B cell (primary cell): ENCODE data around the gene TMBIM6. TPM values are rescaled to one million over a fixed set of nuclear protein-coding genes. Genes with fewer than 3 reads are reported as not detected.

ENCODE experiments used
- ATAC-seq: fragments of 200-7000 bp; cut with Tn5 transposase; one replicate; pipeline ENCODE4 v1.10.0; 2021; ENCODE audit warnings: low read depth, mild to moderate bottlenecking, moderate number of reproducible peaks, moderate library complexity
- CTCF ChIA-PET: fragments of 350-600 bp; sonication (Branson Sonifier 250); formaldehyde crosslinking; loops from one replicate; lab custom pipeline; 2021; ENCODE audit warnings: antibody characterized with exemption, inconsistent platforms; lab: Charles Lee
- POLR2A ChIA-PET: fragments of 350-600 bp; sonication (Branson Sonifier 250); formaldehyde crosslinking; loops from one replicate; lab custom pipeline; 2021; ENCODE audit warnings: antibody characterized with exemption; lab: Charles Lee
- DNase-seq: peaks from one replicate; pipeline ENCODE4 v3.0.0; 2013
- H2AFZ ChIP-seq: 2 replicates; pipeline ENCODE4 v1.6.1; 2012; ENCODE audit warnings: mild to moderate bottlenecking, low read depth, low read length; ENCODE audit not compliant: insufficient read depth, poor library complexity, severe bottlenecking
- H3K27ac ChIP-seq, 2 donors: 1 replicate in 1 of 2; 2 replicates in 1 of 2; pipeline ENCODE4 v1.5.1; 2012 to 2013; ENCODE audit warnings: low read length in 2 of 2, mild to moderate bottlenecking in 2 of 2, moderate library complexity in 1 of 2
- H3K27me3 ChIP-seq, 4 experiments: fragments of 200-600 bp in 1 of 4; sonication (generic) in 1 of 4; replicated peaks in 1 of 4; 1 replicate in 2 of 4; 2 replicates in 2 of 4; pipeline versions ENCODE4 v1.6.1 to v1.7.0; 2013 to 2016; ENCODE audit warnings: low read length in 3 of 4, mild to moderate bottlenecking in 2 of 4, mixed read lengths in 1 of 4, moderate library complexity in 1 of 4; ENCODE audit not compliant: insufficient read depth in 4 of 4, control insufficient read depth in 3 of 4; ENCODE audit errors: control extremely low read depth in 1 of 4
- H3K36me3 ChIP-seq, 2 experiments: replicated peaks in 1 of 2; 1 replicate in 1 of 2; 2 replicates in 1 of 2; pipeline versions ENCODE4 v1.6.1 to v1.7.1; 2013; ENCODE audit warnings: low read length in 1 of 2; ENCODE audit not compliant: insufficient read depth in 2 of 2, control insufficient read depth in 1 of 2; ENCODE audit errors: control extremely low read depth in 1 of 2, extremely low read depth in 1 of 2
- H3K4me1 ChIP-seq, 2 donors: fragments of 200-600 bp in 1 of 2; sonication (generic) in 1 of 2; 1 replicate in 1 of 2; 2 replicates in 1 of 2; pipeline versions ENCODE4 v1.5.1 to v1.6.1; 2013 to 2017; ENCODE audit warnings: low read length in 2 of 2; ENCODE audit not compliant: control insufficient read depth in 2 of 2, insufficient read depth in 2 of 2
- H3K4me2 ChIP-seq: replicated peaks from 2 replicates; pipeline ENCODE3; 2012; ENCODE audit warnings: mild to moderate bottlenecking, low read depth, low read length; ENCODE audit not compliant: poor library complexity, severe bottlenecking
- H3K4me3 ChIP-seq, 5 experiments: fragments of 200-600 bp in 1 of 5; sonication (generic) in 1 of 5; 1 replicate in 3 of 5; 2 replicates in 2 of 5; pipeline versions ENCODE4 v1.5.1 to v1.7.0; 2011 to 2016; ENCODE audit warnings: low read length in 4 of 5, mild to moderate bottlenecking in 4 of 5, low read depth in 2 of 5, control low read depth in 1 of 5, moderate library complexity in 1 of 5; ENCODE audit not compliant: insufficient read depth in 1 of 5; ENCODE audit errors: control extremely low read depth in 1 of 5, extremely low read depth in 1 of 5
- H3K79me2 ChIP-seq: fragments of 200-600 bp; sonication (generic); one replicate; pipeline ENCODE4 v1.6.0; 2016; ENCODE audit warnings: low read length; ENCODE audit not compliant: control insufficient read depth, insufficient read depth
- H3K9ac ChIP-seq: fragments of 200-600 bp; sonication (generic); 2 replicates; pipeline ENCODE4 v1.6.1; 2017; ENCODE audit warnings: mild to moderate bottlenecking, low read length, moderate library complexity
- H3K9me3 ChIP-seq, 3 donors: one replicate each; pipeline versions ENCODE4 v1.6.1 to v1.7.1; 2013; ENCODE audit warnings: low read length in 2 of 3; ENCODE audit not compliant: control insufficient read depth in 2 of 3, insufficient read depth in 1 of 3; ENCODE audit errors: control extremely low read depth in 1 of 3
- H4K20me1 ChIP-seq: 2 replicates; pipeline ENCODE4 v1.6.0; 2012; ENCODE audit warnings: mild to moderate bottlenecking, low read length; ENCODE audit not compliant: insufficient read depth, control insufficient read depth, poor library complexity, severe bottlenecking
- H3K27ac Mint-ChIP-seq: one replicate; pipeline ENCODE4 v1.8.0; 2021; ENCODE audit warnings: mixed read lengths
- H3K27me3 Mint-ChIP-seq: one replicate; pipeline ENCODE4 v1.8.0; 2021; ENCODE audit warnings: mixed read lengths
- H3K4me1 Mint-ChIP-seq: one replicate; pipeline ENCODE4 v1.8.0; 2021; ENCODE audit warnings: mixed read lengths
- H3K4me3 Mint-ChIP-seq: one replicate; pipeline ENCODE4 v1.8.0; 2021; ENCODE audit warnings: mixed read lengths
- H3K9me3 Mint-ChIP-seq: one replicate; pipeline ENCODE4 v1.8.0; 2022; ENCODE audit warnings: mixed read lengths; ENCODE audit not compliant: insufficient read depth
- CTCF ChIP-seq: fragments of 200-600 bp; IDR thresholded peaks from one replicate; pipeline ENCODE4 v1.8.0; 2022; ENCODE audit warnings: antibody characterized with exemption, mild to moderate bottlenecking
- EZH2 ChIP-seq: IDR thresholded peaks from 2 replicates; pipeline ENCODE4 v1.6.1; 2012; ENCODE audit warnings: borderline replicate concordance, low read depth, mild to moderate bottlenecking, moderate library complexity, low read length; ENCODE audit not compliant: insufficient read depth, poor library complexity, severe bottlenecking
- WGBS: methylation state at CpG from one replicate; pipeline ENCODE4 v1.1.5; 2013; ENCODE audit warnings: missing lambda C conversion rate; ENCODE audit not compliant: insufficient coverage; 5-methylcytosine and 5-hydroxymethylcytosine counted together
- intact Hi-C: fragments of 100-400 bp; cut with micrococcal nuclease; formaldehyde crosslinking; loops from one replicate; pipeline ENCODE4 v1.10.0; 2022
- polyA plus RNA-seq: library from polyadenylated mRNA; depleted of rRNA; stranded (reverse); fragments of >200 nt; gene quantifications from 2 replicates; pipeline ENCODE4 v1.2.3, GENCODE V29; 2012
- total RNA-seq, 2 donors: library from RNA; stranded (reverse); fragments of 120-200 nt in 1 of 2; gene quantifications; 1 replicate in 1 of 2; 2 replicates in 1 of 2; pipeline versions ENCODE4 v1.2.3 to v1.2.4, GENCODE V29; 2013 to 2022

Gene TMBIM6
- total and polyA plus RNA-seq, 2 donors (not counting 1 experiment from before 2014, with no cell fraction given): 178 to 336 TPM

- no peak overlapping the region for H3K27ac Mint-ChIP-seq
- POLR2A ChIA-PET: interaction anchor here (0.6 kb wide), 1 partner anchor 183 kb away, joined by 9 read pairs; no protein-coding TSS in a partner anchor
- intact Hi-C loops: no loop called here
- Histone ChIP-seq H3K4me3 (no peak overlapping the region), H3K9ac (no peak overlapping the region), H3K79me2 (peaks cover 7% of the 10 kb centered on the region), H2AFZ (no peak overlapping the region), H3K9me3 (no peaks in the 10 kb centered on the region), H3K27me3 (no peaks in the 10 kb centered on the region), H3K4me2 (no peak overlapping the region), H3K36me3 (peaks cover 0 to 16% of the 10 kb centered on the region in 2 experiments), H3K4me1 (no peaks in the 10 kb centered on the region), H4K20me1 (peaks cover 5% of the 10 kb centered on the region), H3K27ac (no peak overlapping the region)
- H3K9me3 Mint-ChIP-seq: no peaks in the 10 kb centered on the region
- CTCF ChIA-PET: interaction anchor here (1.6 kb wide), 1 partner anchor 28 kb away, joined by 4 read pairs; no protein-coding TSS in a partner anchor
- DNase-seq: no peak
- no peak for TF ChIP-seq EZH2
- no peak for TF ChIP-seq CTCF
- WGBS: 96% methylated on average over 5 of the region's 5 CpGs
- no peaks in the 10 kb centered on the region for H3K4me1 Mint-ChIP-seq
- H3K4me3 Mint-ChIP-seq: no peak overlapping the region
- no peak for ATAC-seq
- no peaks in the 10 kb centered on the region for H3K27me3 Mint-ChIP-seq
These were observed 64.1 kb downstream of the TMBIM6 start for GRCh38 chr12:49805409-49805808.

GRCh38 chr12:49806321-49806813 lies 65.0 kb downstream of the TMBIM6 start:
- Mint-ChIP-seq H3K27me3 (no peaks in the 10 kb centered on the region), H3K4me3 (no peak overlapping the region), H3K27ac (no peak overlapping the region), H3K4me1 (peaks cover 3% of the 10 kb centered on the region), H3K9me3 (no peaks in the 10 kb centered on the region)
- H4K20me1 ChIP-seq: peaks cover 5% of the 10 kb centered on the region
- H3K4me3 ChIP-seq: no peak overlapping the region
- H3K9me3 ChIP-seq: no peaks in the 10 kb centered on the region
- H3K27ac ChIP-seq: no peak overlapping the region
- ATAC-seq: no peak
- intact Hi-C loops: no loop called here
- peaks cover 0 to under 1% of the 10 kb centered on the region in 2 donors for H3K4me1 ChIP-seq
- no peak overlapping the region for H3K9ac ChIP-seq
- WGBS: 100% methylated on average over 4 of the region's 7 CpGs
- peaks cover 0 to 14% of the 10 kb centered on the region in 2 experiments for H3K36me3 ChIP-seq
- no peak for TF ChIP-seq EZH2
- no peak for TF ChIP-seq CTCF
- H3K4me2 ChIP-seq: no peak overlapping the region
- H3K79me2 ChIP-seq: peaks cover 10% of the 10 kb centered on the region
- ChIA-PET CTCF (interaction anchor here (1.6 kb wide), 1 partner anchor 28 kb away, joined by 4 read pairs; no protein-coding TSS in a partner anchor), POLR2A (interaction anchor here (0.6 kb wide), 1 partner anchor 184 kb away, joined by 9 read pairs; no protein-coding TSS in a partner anchor)
- H2AFZ ChIP-seq: no peak overlapping the region
- no peak for DNase-seq
- no peaks in the 10 kb centered on the region for H3K27me3 ChIP-seq
